NCI-H1048 (cell line): ENCODE results near the gene CEP72.
"Not testable (repeated sequence)": the region's sequence is repeated elsewhere in the genome, so short reads cannot be mapped to it uniquely, and the experiment has no call there.

Source experiments
- DNase-seq: peaks from one replicate; lab custom pipeline; 2025; lab: John Stamatoyannopoulos, UW

The CEP72 gene

GRCh38 chr5:672329-673160 is 60.4 kb downstream of the CEP72 start:
- DNase-seq, result peak; percentile 92

GRCh38 chr5:673161-673830 is 61.2 kb downstream of the CEP72 start:
- DNase-seq, result no peak

- DNase-seq, result no peak
Measured at GRCh38 chr5:673831-674629, 61.9 kb downstream of the CEP72 start.

GRCh38 chr5:674630-675011 is 62.5 kb downstream of the CEP72 start:
- no peak for DNase-seq

- DNase-seq, result no peak
Measured at GRCh38 chr5:675111-675870, 63.2 kb downstream of the CEP72 start.

GRCh38 chr5:675871-676698 is 63.9 kb downstream of the CEP72 start:
- DNase-seq, result no peak

- no peak for DNase-seq
Measured at GRCh38 chr5:676699-677076, 64.5 kb downstream of the CEP72 start.

- no peak for DNase-seq
Measured at GRCh38 chr5:677131-678101, 65.3 kb downstream of the CEP72 start.

- not testable (repeated sequence) for DNase-seq
Measured at GRCh38 chr5:678521-678920, 66.4 kb downstream of the CEP72 start.

- not testable (repeated sequence) for DNase-seq
Measured at GRCh38 chr5:679166-679895, 67.2 kb downstream of the CEP72 start.

GRCh38 chr5:680118-680795 is 68.1 kb downstream of the CEP72 start:
- not testable (repeated sequence) for DNase-seq

- DNase-seq, result not testable (repeated sequence)
Measured at GRCh38 chr5:680836-681235, 68.7 kb downstream of the CEP72 start.

- DNase-seq, result not testable (repeated sequence)
Measured at GRCh38 chr5:681317-682191, 69.4 kb downstream of the CEP72 start.

- DNase-seq, result not testable (repeated sequence)
Measured at GRCh38 chr5:682216-682615, 70.1 kb downstream of the CEP72 start.

- not testable (repeated sequence) for DNase-seq
Measured at GRCh38 chr5:682651-683358, 70.7 kb downstream of the CEP72 start.

- no peak for DNase-seq
Measured at GRCh38 chr5:683551-684481, 71.7 kb downstream of the CEP72 start.
